HG02970 (cell line): ENCODE results near the gene GPRIN1.
"Not testable (repeated sequence)": the region's sequence is repeated elsewhere in the genome, so short reads cannot be mapped to it uniquely, and the experiment has no call there.

Experiments
- ATAC-seq: cut with Tn5 transposase; IDR thresholded peaks from one replicate; pipeline ENCODE4 v1.9.1; 2021; ENCODE audit warnings: mild to moderate bottlenecking, moderate library complexity, moderate number of reproducible peaks; ENCODE audit not compliant: unreplicated experiment, low FRiP score

GPRIN1 gene

DNA sequence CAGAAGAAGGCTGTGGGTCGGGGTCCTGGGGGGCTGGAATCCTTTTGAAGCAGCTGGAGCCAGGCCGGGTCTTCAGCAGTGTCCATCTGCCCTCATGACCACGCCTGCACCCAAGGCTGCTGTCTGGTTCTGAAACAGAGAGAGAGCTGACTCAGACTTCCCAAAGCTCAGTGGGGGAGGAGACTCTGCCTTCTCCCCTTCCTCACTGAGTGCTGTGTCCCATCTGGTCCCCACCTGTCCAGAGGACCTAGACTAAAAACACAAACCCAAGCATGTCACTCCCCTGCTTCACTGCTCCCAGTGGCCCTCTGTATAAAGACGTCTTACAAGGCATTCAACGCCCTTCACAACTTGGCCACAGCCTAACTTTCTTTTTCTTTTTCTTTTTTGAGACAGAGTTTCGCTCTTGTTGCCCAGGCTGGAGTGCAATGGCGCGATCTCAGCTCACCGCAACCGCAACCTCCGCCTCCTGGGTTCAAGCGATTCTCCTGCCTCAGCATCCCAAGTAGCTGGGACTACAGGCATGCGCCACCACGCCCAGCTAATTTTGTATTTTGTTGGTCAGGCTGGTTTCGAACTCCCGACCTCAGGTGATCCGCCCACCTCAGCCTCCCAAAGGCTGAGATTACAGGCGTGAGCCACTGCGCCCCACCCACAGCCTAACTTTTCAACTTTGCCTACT is 10.1 kb downstream of the GPRIN1 start:
- ATAC-seq = not testable (repeated sequence)

DNA sequence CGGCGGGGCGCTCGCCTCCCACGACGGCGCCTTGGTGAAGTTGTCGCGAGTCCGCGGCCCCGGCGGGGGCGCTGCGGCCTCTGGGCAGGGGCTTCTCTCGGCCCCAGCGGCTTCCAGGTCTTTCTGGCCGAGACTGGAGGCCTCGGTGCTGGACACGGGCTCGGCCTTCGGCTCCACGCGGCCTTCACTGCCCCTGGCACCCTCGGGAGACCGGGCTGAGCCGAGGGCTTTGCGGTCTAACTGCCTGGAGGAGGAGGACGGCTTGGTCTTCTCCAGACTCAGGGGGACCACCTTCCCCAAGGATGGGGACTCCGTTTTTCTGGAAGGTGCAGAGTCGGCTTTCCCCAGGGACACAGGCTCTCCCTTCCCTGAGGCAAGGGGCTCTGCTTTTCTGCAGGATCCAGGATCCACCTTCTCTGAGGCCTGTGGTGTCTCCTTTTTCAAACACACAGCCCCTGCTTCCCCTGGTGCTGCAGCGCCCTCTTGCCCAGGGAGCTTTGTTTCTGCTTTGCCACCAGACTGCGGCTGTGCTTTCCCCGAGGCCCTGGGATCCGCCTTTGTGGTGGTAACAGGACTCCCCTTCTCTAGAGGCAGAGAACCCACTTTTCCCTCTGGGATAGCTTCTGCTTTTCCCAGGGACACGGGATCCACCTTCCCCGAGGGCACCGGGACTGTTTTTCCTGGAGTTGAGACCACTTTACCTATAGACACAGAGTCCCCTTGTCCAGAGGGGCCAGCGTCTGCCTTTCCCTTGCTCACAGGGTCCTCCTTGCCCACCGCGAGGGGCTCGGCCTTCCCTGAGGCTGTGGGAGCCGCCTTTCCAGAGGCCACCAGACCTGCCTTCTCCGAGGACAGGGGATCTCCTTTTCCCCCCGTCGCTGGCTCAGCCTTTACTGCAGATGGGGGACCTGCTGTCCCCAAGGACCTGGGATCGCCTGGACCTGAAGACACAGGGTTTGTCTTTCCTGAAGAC is 12.3 kb downstream of the GPRIN1 start:
- no peak for ATAC-seq

DNA sequence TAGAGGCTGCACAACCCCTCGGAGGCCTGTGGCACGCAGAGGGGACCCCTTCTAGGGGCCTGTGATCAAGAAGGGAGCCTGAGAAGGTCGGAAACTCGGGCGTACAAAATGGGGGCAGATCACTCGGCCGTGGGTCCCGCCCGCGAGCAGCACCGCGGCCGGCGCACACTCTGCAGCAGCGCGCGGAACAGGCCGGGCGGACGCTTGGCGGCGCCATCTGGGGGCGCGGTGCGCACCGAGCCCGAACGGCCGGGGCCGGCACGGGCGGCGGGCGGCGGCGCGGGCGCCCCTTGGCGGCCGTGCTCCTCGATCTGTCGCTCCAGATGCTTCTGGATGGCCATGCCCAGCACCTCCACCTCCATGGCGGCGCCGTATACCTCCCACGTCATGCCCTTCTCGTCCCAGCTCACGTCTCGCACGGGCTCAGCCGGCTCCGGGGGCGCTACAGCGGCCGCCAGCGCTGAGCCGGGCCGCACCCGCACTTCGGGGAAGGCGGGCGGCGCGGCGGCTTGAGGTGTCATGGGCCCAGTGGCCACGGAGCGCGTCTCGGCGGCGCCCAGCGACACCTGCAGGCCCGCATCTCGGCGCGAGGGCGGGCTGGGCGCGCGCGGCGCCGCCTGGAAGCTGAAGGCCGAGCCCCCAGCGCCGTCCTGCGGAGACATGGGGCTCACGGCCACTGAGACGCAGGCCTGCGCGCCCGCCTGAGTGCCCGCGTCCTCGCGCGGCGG is 13.1 kb downstream of the GPRIN1 start:
- ATAC-seq = peak; percentile 46

GRCh38 chr5:176596069-176596644 is 13.8 kb downstream of the GPRIN1 start:
- no peak for ATAC-seq

- ATAC-seq = no peak
These were observed 14.5 kb downstream of the GPRIN1 start for GRCh38 chr5:176595386-176595943.

DNA sequence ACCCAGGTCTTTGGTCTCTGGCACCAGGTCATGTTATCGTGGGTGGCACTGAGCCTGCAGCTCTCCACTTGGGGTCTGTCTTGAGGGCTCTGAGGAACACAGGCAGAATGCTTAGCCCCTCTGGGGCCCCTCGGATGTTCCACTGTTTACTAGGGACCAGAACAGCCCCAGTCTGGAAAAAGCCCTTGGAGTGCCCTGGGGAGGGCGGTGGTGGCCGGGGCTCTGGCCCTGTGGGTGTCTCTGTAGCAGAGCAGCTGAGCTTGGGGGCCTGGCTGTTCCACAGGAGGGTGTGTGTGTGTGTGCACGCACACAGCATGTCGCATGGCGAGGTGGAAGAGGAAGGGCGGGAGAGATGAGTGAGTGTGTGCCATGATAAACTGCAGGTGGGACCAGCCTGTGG is 15.4 kb downstream of the GPRIN1 start:
- no peak for ATAC-seq

DNA sequence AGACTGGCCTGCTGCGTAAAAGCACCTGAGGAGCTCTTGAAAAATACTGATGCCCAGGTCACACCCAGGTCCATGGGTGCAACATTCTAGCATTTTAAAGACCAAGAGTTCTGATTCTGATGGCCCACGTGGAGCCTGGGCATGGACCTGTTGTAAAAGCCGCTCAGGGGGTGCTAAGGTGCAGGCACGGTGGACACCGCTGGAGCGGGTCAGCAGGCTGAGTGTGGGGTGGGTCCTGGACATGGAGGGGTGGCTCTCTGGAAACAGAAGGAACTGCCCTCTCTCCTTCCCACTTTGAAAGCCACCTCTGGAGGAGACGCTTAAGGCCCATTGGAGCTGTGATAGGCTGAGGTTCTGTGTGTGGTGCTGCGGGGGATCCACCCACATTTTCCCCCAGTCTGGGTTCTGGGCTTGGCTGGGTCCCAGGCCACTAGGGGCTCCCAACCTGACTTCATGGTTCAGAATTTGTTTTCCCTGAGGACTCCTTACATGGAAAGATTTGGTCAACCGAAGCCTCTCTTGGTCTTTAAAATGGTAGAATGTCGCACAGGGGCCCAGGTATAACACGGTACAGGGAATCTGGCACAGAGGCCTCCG is 16.6 kb downstream of the GPRIN1 start:
- no peak for ATAC-seq

- no peak for ATAC-seq
These were observed 17.4 kb downstream of the GPRIN1 start for GRCh38 chr5:176592573-176592972.

- ATAC-seq = not testable (repeated sequence)
These were observed 18.3 kb downstream of the GPRIN1 start for GRCh38 chr5:176591667-176592066.

DNA sequence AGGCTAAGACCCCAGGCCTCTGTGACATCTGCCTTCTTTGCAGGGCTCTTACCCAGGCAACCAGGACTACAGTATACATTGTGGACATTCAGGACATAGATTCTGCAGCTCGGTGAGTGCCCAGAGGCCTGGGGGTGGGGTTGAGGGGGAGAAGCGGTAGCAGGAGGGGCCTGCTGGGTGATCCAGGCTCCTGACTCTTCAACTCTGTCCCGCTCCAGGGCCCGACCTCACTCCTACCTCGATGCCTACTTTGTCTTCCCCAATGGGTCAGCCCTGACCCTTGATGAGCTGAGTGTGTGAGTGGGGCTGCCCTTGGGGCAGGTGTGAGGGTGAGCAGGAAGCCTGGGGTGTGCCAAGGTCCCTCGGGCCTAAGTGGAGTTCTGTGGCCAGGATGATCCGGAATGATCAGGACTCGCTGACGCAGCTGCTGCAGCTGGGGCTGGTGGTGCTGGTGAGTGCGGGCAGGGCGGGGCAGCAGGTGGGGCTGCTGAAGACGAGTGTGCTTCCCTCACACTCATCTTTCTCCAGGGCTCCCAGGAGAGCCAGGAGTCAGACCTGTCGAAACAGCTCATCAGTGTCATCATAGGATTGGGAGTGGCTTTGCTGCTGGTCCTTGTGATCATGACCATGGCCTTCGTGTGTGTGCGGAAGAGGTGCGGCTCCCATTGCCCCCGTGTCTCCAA is 19.8 kb downstream of the GPRIN1 start:
- ATAC-seq = no peak

DNA sequence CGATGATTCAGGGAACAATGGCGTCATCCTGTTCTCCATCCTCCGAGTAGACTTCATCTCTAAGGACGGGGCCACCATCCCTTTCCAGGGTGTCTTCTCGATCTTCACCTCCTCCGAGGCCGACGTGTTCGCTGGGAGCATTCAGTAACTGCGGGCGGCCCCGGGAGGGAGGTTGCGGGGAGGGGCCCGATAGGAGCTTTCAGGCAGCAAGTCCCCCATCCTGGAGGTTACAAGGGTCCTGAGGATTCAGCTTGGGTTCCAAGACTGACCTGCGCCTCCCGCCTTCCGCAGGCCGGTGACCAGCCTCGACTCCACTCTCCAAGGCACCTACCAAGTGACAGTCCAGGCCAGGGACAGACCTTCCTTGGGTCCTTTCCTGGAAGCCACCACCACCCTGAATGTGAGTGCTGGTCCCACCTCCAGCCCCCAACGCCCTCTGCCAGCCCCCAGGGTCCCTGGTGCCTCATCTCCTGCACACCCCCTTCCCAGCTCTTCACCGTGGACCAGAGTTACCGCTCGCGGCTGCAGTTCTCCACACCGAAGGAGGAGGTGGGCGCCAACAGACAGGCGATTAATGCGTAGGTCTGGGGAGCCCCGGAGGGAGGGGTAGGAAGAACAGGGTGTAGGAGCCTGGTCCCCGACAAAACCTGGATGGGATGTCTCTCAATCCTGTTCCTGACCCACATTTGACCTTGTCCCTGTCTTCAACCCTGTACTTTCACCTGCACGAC is 20.8 kb downstream of the GPRIN1 start:
- ATAC-seq = no peak

DNA sequence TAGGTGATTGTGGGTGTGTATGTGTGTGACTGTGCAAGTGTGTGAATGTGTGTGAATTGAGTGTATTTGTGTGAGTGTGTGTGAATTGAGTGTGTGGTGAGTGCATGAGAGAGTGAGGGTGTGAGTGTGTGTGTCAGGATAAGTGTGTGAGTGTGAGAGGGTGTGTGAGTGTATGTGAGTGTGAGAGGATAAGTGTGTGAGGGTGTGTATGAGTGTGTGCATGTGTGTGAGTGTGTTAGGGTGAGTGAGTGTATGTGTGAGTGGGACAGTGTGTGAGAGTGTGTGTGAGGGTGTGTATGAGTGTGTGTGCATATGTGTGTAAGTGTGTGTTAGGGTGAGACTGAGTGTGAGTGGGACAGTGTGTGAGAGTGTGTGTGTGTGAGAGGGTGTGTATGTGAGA is 21.7 kb downstream of the GPRIN1 start:
- ATAC-seq = no peak

GRCh38 chr5:176587398-176587797 is 22.6 kb downstream of the GPRIN1 start:
- ATAC-seq = no peak

- no peak for ATAC-seq
These were observed 26.9 kb downstream of the GPRIN1 start for GRCh38 chr5:176583076-176583475.

- ATAC-seq = no peak
These were observed 28.6 kb downstream of the GPRIN1 start for GRCh38 chr5:176581361-176581760.

GRCh38 chr5:176579323-176579722 is 30.6 kb downstream of the GPRIN1 start:
- no peak for ATAC-seq

- no peak for ATAC-seq
These were observed 31.6 kb downstream of the GPRIN1 start for GRCh38 chr5:176578391-176578808.

DNA sequence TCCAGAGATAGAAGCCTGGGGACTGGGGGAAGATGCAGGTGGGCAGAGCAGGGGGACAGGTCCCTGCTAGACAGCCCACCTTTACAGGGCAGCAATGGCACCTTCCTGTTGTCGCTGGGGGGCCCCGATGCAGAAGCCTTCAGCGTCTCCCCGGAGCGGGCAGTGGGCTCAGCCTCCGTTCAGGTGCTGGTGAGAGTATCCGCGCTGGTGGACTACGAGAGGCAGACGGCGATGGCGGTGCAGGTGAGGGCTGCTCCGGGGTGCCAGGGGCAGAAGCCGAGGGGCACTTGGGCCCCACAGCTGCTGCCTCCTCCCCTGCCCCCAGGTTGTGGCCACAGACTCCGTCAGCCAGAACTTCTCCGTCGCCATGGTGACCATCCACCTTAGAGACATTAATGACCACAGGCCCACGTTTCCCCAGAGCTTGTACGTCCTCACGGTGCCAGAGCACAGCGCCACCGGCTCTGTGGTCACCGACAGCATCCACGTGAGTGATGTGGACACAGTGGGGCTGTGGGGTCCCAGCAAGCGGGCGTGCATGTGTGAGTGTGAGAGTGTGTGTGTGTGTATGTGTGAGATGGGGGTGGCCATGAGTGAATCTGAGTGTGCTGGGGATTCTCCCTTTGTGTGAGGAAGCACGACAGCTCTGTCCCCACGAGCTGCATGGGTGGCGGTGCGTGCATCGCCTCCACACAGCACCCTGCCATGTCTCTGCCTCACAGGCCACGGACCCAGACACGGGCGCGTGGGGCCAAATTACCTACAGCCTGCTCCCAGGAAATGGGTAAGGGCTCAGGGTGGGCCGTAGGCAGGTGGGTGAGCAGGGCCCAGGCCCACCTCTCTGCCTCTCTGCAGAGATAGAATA is 32.4 kb downstream of the GPRIN1 start:
- no peak for ATAC-seq
